Measurements from ENCODE around the gene STK39.

DNA sequence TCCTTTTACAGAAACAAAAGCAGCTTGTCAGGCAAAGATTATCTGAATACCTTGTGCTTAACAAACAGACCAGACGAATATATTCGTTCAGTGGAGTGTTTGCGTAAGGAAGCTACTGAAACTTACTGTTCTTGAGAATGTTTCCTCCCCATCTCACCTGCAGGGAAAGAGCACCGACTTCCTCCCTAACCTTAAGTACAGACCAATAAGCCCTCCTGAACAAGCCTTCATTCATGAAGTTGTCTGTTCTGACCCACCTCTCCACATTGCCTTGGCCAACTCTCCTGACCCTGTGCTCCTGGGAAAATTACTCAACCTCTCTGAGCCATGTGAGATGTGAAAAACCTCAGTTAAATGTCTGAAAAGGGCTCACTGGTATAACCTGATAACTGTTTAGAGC, 35.2 kb downstream of the STK39 start:
- TF ChIP-seq, protein P1, sequence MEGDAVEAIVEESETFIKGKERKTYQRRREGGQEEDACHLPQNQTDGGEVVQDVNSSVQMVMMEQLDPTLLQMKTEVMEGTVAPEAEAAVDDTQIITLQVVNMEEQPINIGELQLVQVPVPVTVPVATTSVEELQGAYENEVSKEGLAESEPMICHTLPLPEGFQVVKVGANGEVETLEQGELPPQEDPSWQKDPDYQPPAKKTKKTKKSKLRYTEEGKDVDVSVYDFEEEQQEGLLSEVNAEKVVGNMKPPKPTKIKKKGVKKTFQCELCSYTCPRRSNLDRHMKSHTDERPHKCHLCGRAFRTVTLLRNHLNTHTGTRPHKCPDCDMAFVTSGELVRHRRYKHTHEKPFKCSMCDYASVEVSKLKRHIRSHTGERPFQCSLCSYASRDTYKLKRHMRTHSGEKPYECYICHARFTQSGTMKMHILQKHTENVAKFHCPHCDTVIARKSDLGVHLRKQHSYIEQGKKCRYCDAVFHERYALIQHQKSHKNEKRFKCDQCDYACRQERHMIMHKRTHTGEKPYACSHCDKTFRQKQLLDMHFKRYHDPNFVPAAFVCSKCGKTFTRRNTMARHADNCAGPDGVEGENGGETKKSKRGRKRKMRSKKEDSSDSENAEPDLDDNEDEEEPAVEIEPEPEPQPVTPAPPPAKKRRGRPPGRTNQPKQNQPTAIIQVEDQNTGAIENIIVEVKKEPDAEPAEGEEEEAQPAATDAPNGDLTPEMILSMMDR (IDR thresholded peaks at IDR 0.05): no peak
- TF ChIP-seq POLR2A (IDR thresholded peaks at IDR 0.05): no peak
